ENCODE results near the gene KLK8. TPM values are rescaled to one million over a fixed set of nuclear protein-coding genes. Genes with fewer than 3 reads are reported as not detected.
A peak's percentile ranks its signal among the peaks of the same experiment; 100 is the strongest.

The KLK8 gene
- polyA plus RNA-seq, 2 of the 4 experiments (the other 2 are of a cell fraction): not detected

DNA sequence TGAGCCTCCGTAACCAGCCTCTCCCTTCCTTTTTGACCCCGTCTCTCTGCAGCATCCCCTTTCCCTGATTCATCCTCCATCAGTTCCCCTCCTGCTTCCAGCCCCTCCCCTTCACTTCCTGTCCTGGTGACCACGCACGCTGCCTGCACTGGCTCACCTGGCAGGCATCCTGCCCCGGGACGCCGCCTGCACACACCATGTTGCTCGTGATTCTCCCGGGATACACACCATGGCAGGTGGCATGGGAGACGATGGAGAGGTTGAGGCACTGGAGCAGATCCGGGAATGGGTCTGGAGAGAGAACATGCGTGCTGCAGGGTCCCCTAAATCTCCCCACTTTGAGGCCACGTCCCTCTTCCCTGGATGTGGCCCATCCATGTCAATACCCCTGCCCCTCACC, 29.2 kb upstream of the KLK8 start:
- CTCF ChIA-PET: interaction anchor here (2.4 to 3.0 kb wide), 2 partner anchors 10 to 14 kb away, joined by 9 to 14 read pairs; no protein-coding TSS in a partner anchor
- 50% methylated on average over 12 of the region's 13 CpGs for WGBS (ENCODE audit: missing lambda C conversion rate)

DNA sequence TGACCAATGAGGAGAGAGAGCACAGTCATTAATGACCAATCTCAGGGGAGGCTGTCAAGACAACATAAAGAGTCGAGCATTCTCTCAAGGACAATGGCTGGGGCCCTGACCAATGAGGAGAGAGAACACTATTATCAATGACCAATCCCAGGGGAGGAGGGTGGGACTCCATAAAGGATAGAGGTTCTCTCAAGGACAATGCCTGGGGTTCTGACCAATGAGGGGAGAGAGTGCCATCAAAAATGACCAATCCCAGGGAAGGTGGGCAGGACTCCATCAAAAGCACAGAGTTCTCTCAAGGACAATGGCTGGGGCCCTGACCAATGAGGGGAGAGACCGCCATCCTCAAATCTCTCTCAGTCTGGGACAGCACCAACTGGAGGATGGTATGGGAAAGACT, 28.3 kb upstream of the KLK8 start:
- Histone ChIP-seq H3K4me1 (no peaks in the 10 kb centered on the region), H3K9me3 (no peaks in the 10 kb centered on the region), H3K27ac (no peak overlapping the region), H3K4me3 (no peak overlapping the region), H3K4me2 (no peak overlapping the region)
- ChIA-PET CTCF (interaction anchor here (3.0 kb wide), 1 partner anchor 13 kb away, joined by 14 read pairs; no protein-coding TSS in a partner anchor), POLR2A (no interaction called here)
- DNase-seq (ENCODE audit: low read depth in 1 of 2, low spot score in 1 of 2) (peak in 1 of 2 experiments; percentile 39), FAIRE-seq (no peak), ATAC-seq (peak in 1 of 2 experiments; percentile 46; a peak in 3 of 6 replicates)
- WGBS (ENCODE audit: missing lambda C conversion rate): 46% methylated on average over 2 of the region's 2 CpGs
- no peak for TF ChIP-seq PHF8 (IDR thresholded peaks at IDR 0.05; ENCODE audit: borderline replicate concordance, low read depth)
- TF ChIP-seq MYC (IDR thresholded peaks at IDR 0.05; ENCODE audit: borderline replicate concordance, low read length): no peak
- TF ChIP-seq, protein P1, sequence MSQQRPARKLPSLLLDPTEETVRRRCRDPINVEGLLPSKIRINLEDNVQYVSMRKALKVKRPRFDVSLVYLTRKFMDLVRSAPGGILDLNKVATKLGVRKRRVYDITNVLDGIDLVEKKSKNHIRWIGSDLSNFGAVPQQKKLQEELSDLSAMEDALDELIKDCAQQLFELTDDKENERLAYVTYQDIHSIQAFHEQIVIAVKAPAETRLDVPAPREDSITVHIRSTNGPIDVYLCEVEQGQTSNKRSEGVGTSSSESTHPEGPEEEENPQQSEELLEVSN (IDR thresholded peaks at IDR 0.05; ENCODE audit: borderline replicate concordance, low read depth): no peak
- TF ChIP-seq, protein P2, sequence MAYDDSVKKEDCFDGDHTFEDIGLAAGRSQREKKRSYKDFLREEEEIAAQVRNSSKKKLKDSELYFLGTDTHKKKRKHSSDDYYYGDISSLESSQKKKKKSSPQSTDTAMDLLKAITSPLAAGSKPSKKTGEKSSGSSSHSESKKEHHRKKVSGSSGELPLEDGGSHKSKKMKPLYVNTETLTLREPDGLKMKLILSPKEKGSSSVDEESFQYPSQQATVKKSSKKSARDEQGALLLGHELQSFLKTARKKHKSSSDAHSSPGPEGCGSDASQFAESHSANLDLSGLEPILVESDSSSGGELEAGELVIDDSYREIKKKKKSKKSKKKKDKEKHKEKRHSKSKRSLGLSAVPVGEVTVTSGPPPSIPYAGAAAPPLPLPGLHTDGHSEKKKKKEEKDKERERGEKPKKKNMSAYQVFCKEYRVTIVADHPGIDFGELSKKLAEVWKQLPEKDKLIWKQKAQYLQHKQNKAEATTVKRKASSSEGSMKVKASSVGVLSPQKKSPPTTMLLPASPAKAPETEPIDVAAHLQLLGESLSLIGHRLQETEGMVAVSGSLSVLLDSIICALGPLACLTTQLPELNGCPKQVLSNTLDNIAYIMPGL (CRISPR knock-in tag; IDR thresholded peaks at IDR 0.05; ENCODE audit: borderline replicate concordance): no peak
- TF ChIP-seq ZFP36 (IDR thresholded peaks at IDR 0.05; ENCODE audit: borderline replicate concordance, partially characterized antibody): no peak
- no peak for TF ChIP-seq CBX8 (IDR thresholded peaks at IDR 0.05)
- no peak for TF ChIP-seq POLR2AphosphoS2 (conservative IDR thresholded peaks at IDR 0.05; ENCODE audit: low read length)
- TF ChIP-seq ZSCAN20 (CRISPR knock-in tag; IDR thresholded peaks at IDR 0.05): no peak
- no peak for TF ChIP-seq SMC3 (IDR thresholded peaks at IDR 0.05)
- TF ChIP-seq KDM1A (IDR thresholded peaks at IDR 0.05; ENCODE audit: low read depth): no peak
- no peak for TF ChIP-seq NFE2L2 (conservative IDR thresholded peaks at IDR 0.05; ENCODE audit: low read length)
- TF ChIP-seq HOXA7 (CRISPR knock-in tag; IDR thresholded peaks at IDR 0.05): no peak
- TF ChIP-seq CEBPB (IDR thresholded peaks at IDR 0.05): no peak
- no peak for TF ChIP-seq ESRRA (IDR thresholded peaks at IDR 0.05; ENCODE audit: borderline replicate concordance, low read length)
- no peak for TF ChIP-seq ZNF302 (CRISPR knock-in tag; IDR thresholded peaks at IDR 0.05)

More for the DNA sequence above, 29.2 kb upstream of the KLK8 start:
- ATAC-seq: no peak
- H3K4me2 ChIP-seq: no peak overlapping the region
- no peak for DNase-seq (ENCODE audit: low read depth in 1 of 2, low spot score in 1 of 2)
- POLR2A ChIA-PET: no interaction called here
- no peak for FAIRE-seq
- no peaks in the 10 kb centered on the region for H3K9me3 ChIP-seq
- H3K4me1 ChIP-seq: no peaks in the 10 kb centered on the region
- no peak overlapping the region for H3K4me3 ChIP-seq
- no peak for TF ChIP-seq FOSL2 (IDR thresholded peaks at IDR 0.05)
- TF ChIP-seq FOSL2 (CRISPR knock-in tag; IDR thresholded peaks at IDR 0.05): no peak
- no peak for TF ChIP-seq FOXS1 (CRISPR knock-in tag; IDR thresholded peaks at IDR 0.05)
- TF ChIP-seq FOSB (CRISPR knock-in tag; IDR thresholded peaks at IDR 0.05): no peak
- TF ChIP-seq, protein P3, sequence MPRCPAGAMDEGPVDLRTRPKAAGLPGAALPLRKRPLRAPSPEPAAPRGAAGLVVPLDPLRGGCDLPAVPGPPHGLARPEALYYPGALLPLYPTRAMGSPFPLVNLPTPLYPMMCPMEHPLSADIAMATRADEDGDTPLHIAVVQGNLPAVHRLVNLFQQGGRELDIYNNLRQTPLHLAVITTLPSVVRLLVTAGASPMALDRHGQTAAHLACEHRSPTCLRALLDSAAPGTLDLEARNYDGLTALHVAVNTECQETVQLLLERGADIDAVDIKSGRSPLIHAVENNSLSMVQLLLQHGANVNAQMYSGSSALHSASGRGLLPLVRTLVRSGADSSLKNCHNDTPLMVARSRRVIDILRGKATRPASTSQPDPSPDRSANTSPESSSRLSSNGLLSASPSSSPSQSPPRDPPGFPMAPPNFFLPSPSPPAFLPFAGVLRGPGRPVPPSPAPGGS (IDR thresholded peaks at IDR 0.05): no peak
- no peak for TF ChIP-seq GATA3 (IDR thresholded peaks at IDR 0.05; ENCODE audit: borderline replicate concordance)
- no peak for TF ChIP-seq CEBPB (IDR thresholded peaks at IDR 0.05)
- TF ChIP-seq CHD4 (IDR thresholded peaks at IDR 0.05; ENCODE audit: borderline replicate concordance): no peak
- TF ChIP-seq, protein P4, sequence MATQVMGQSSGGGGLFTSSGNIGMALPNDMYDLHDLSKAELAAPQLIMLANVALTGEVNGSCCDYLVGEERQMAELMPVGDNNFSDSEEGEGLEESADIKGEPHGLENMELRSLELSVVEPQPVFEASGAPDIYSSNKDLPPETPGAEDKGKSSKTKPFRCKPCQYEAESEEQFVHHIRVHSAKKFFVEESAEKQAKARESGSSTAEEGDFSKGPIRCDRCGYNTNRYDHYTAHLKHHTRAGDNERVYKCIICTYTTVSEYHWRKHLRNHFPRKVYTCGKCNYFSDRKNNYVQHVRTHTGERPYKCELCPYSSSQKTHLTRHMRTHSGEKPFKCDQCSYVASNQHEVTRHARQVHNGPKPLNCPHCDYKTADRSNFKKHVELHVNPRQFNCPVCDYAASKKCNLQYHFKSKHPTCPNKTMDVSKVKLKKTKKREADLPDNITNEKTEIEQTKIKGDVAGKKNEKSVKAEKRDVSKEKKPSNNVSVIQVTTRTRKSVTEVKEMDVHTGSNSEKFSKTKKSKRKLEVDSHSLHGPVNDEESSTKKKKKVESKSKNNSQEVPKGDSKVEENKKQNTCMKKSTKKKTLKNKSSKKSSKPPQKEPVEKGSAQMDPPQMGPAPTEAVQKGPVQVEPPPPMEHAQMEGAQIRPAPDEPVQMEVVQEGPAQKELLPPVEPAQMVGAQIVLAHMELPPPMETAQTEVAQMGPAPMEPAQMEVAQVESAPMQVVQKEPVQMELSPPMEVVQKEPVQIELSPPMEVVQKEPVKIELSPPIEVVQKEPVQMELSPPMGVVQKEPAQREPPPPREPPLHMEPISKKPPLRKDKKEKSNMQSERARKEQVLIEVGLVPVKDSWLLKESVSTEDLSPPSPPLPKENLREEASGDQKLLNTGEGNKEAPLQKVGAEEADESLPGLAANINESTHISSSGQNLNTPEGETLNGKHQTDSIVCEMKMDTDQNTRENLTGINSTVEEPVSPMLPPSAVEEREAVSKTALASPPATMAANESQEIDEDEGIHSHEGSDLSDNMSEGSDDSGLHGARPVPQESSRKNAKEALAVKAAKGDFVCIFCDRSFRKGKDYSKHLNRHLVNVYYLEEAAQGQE (IDR thresholded peaks at IDR 0.05): no peak
- TF ChIP-seq, protein P5, sequence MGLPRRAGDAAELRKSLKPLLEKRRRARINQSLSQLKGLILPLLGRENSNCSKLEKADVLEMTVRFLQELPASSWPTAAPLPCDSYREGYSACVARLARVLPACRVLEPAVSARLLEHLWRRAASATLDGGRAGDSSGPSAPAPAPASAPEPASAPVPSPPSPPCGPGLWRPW (IDR thresholded peaks at IDR 0.05): no peak
- no peak for TF ChIP-seq KDM1A (IDR thresholded peaks at IDR 0.05; ENCODE audit: low read depth)
- TF ChIP-seq, protein P6, sequence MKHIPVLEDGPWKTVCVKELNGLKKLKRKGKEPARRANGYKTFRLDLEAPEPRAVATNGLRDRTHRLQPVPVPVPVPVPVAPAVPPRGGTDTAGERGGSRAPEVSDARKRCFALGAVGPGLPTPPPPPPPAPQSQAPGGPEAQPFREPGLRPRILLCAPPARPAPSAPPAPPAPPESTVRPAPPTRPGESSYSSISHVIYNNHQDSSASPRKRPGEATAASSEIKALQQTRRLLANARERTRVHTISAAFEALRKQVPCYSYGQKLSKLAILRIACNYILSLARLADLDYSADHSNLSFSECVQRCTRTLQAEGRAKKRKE (CRISPR knock-in tag; IDR thresholded peaks at IDR 0.05; ENCODE audit: low read depth): no peak
- no peak for TF ChIP-seq POLR2AphosphoS2 (conservative IDR thresholded peaks at IDR 0.05; ENCODE audit: low read length)
- no peak for TF ChIP-seq JUN (IDR thresholded peaks at IDR 0.05)
- no peak for TF ChIP-seq ZFP36 (IDR thresholded peaks at IDR 0.05; ENCODE audit: borderline replicate concordance, partially characterized antibody)
- no peak for TF ChIP-seq NR3C1 (IDR thresholded peaks at IDR 0.05)
- no peak for TF ChIP-seq TFCP2L1 (CRISPR knock-in tag; IDR thresholded peaks at IDR 0.05)
- TF ChIP-seq ZC3H11A (IDR thresholded peaks at IDR 0.05): no peak
- TF ChIP-seq, protein P7, sequence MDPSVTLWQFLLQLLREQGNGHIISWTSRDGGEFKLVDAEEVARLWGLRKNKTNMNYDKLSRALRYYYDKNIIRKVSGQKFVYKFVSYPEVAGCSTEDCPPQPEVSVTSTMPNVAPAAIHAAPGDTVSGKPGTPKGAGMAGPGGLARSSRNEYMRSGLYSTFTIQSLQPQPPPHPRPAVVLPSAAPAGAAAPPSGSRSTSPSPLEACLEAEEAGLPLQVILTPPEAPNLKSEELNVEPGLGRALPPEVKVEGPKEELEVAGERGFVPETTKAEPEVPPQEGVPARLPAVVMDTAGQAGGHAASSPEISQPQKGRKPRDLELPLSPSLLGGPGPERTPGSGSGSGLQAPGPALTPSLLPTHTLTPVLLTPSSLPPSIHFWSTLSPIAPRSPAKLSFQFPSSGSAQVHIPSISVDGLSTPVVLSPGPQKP (IDR thresholded peaks at IDR 0.05; ENCODE audit: low read depth, low read length): no peak
- no peak for TF ChIP-seq RNF2 (IDR thresholded peaks at IDR 0.05; ENCODE audit: borderline replicate concordance, low read depth)
- no peak overlapping the region for H3K27ac ChIP-seq
